DND-41 (cell line): ENCODE data around the gene NUAK2.

ENCODE experiments used
- CTCF ChIP-seq: IDR thresholded peaks from 2 replicates; pipeline ENCODE4 v1.5.1; 2012; ENCODE audit warnings: borderline replicate concordance, low read length, moderate library complexity, mild to moderate bottlenecking; ENCODE audit not compliant: poor library complexity, severe bottlenecking; ENCODE audit errors: extremely low read depth
- EZH2 ChIP-seq: IDR thresholded peaks from 3 replicates; pipeline ENCODE4 v1.6.1; 2012; ENCODE audit warnings: borderline replicate concordance, low read depth, mild to moderate bottlenecking, moderate library complexity, low read length, inconsistent platforms; ENCODE audit not compliant: severe bottlenecking

- TF ChIP-seq EZH2 (no peak), CTCF (no peak)
These were observed 16.5 kb upstream of the NUAK2 start for GRCh38 chr1:205338011-205338410.
